Measurements from ENCODE around the gene OSBPL6. TPM values are rescaled to one million over a fixed set of nuclear protein-coding genes. Genes with fewer than 3 reads are reported as not detected.

Gene OSBPL6
- total and polyA plus RNA-seq, 2 of the 13 experiments (the other 11 are each of a cell fraction or from before 2014, with no cell fraction given): 0.03 to 0.11 TPM

DNA sequence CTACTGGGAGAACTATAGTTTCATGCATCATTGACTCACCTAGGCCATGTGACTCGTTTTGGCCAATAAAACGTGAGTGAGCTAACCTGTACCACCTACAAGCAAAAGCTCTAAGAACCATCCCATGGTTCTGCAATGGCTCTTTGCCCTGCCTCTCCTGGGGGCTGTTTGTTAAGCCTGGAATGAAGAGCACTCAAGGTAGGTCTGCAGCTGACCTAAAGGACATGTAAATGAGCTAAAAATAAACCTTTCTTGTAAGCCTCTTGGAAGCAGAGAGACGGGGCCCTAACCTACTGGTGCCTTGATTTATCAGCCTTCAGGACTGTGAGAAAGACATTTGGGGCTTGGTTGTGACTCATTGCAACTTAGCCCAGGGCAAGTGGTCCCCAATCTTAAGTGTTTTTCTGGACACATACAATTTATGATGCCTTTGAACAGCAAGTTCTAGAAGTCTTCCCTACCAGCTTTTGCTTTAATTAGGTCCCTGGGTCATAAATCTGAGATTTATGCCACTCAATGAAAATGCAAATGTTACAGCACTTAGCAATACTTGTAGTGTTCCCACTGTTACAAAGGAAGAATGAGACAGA lies 107.4 kb downstream of the OSBPL6 start (continued):
- no peak for TF ChIP-seq ZNF138 (CRISPR knock-in tag; IDR thresholded peaks at IDR 0.05; ENCODE audit: low read depth)
- TF ChIP-seq CEBPZ (IDR thresholded peaks at IDR 0.05; ENCODE audit: low read length): no peak
- no peak for TF ChIP-seq PRPF4 (IDR thresholded peaks at IDR 0.05; ENCODE audit: low read depth, low read length, poor library complexity, severe bottlenecking)
- TF ChIP-seq HOXA7 (CRISPR knock-in tag; IDR thresholded peaks at IDR 0.05): no peak
- TF ChIP-seq ZNF672 (CRISPR knock-in tag; IDR thresholded peaks at IDR 0.05): no peak
- no peak for TF ChIP-seq ATF3 (CRISPR knock-in tag; IDR thresholded peaks at IDR 0.05)
- no peak for TF ChIP-seq ZNF124 (CRISPR knock-in tag; IDR thresholded peaks at IDR 0.05)
- TF ChIP-seq CC2D1A (CRISPR knock-in tag; IDR thresholded peaks at IDR 0.05): no peak
- no peak for TF ChIP-seq RXRA (CRISPR knock-in tag; IDR thresholded peaks at IDR 0.05)
- TF ChIP-seq, protein P1, sequence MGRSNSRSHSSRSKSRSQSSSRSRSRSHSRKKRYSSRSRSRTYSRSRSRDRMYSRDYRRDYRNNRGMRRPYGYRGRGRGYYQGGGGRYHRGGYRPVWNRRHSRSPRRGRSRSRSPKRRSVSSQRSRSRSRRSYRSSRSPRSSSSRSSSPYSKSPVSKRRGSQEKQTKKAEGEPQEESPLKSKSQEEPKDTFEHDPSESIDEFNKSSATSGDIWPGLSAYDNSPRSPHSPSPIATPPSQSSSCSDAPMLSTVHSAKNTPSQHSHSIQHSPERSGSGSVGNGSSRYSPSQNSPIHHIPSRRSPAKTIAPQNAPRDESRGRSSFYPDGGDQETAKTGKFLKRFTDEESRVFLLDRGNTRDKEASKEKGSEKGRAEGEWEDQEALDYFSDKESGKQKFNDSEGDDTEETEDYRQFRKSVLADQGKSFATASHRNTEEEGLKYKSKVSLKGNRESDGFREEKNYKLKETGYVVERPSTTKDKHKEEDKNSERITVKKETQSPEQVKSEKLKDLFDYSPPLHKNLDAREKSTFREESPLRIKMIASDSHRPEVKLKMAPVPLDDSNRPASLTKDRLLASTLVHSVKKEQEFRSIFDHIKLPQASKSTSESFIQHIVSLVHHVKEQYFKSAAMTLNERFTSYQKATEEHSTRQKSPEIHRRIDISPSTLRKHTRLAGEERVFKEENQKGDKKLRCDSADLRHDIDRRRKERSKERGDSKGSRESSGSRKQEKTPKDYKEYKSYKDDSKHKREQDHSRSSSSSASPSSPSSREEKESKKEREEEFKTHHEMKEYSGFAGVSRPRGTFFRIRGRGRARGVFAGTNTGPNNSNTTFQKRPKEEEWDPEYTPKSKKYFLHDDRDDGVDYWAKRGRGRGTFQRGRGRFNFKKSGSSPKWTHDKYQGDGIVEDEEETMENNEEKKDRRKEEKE (IDR thresholded peaks at IDR 0.05): no peak
- TF ChIP-seq ZNF543 (CRISPR knock-in tag; IDR thresholded peaks at IDR 0.05): no peak
- TF ChIP-seq CAMTA2 (CRISPR knock-in tag; IDR thresholded peaks at IDR 0.05; ENCODE audit: borderline replicate concordance): no peak
- no peak for TF ChIP-seq ZNF331 (CRISPR knock-in tag; IDR thresholded peaks at IDR 0.05)
